D721Med (cell line): Measurements from ENCODE around the gene PSTK.

ENCODE experiments used
- DNase-seq: peaks from one replicate; pipeline ENCODE4 v3.0.0; 2011; ENCODE audit warnings: low spot score; ENCODE audit not compliant: insufficient read length
- FAIRE-seq: peaks from 2 replicates; lab custom pipeline; 2011; peaks lifted over from hg19 to GRCh38; lab: Jason Lieb, UNC
- CTCF ChIP-seq: IDR thresholded peaks from 2 replicates; pipeline ENCODE4 v1.5.1; 2012; ENCODE audit warnings: mild to moderate bottlenecking, control low read depth; ENCODE audit not compliant: insufficient read depth; ENCODE audit errors: missing control alignments

Gene PSTK

GRCh38 chr10:122954731-122955050 is 25.5 kb upstream of the PSTK start:
- DNase-seq (no peak), FAIRE-seq (no peak)
- no peak for TF ChIP-seq CTCF

GRCh38 chr10:122955892-122956291 is 24.3 kb upstream of the PSTK start:
- FAIRE-seq (no peak), DNase-seq (no peak)
- no peak for TF ChIP-seq CTCF

- FAIRE-seq = no peak
- no peak for TF ChIP-seq CTCF
- DNase-seq = no peak
These were observed 22.7 kb upstream of the PSTK start for GRCh38 chr10:122957474-122957873.

GRCh38 chr10:122962405-122962804 is 17.8 kb upstream of the PSTK start:
- TF ChIP-seq CTCF = no peak

GRCh38 chr10:122966879-122967278 is 13.3 kb upstream of the PSTK start:
- no peak for FAIRE-seq
- no peak for TF ChIP-seq CTCF

More at GRCh38 chr10:122962405-122962804, 17.8 kb upstream of the PSTK start:
- no peak for FAIRE-seq
- DNase-seq = no peak

GRCh38 chr10:122968698-122969097 is 11.5 kb upstream of the PSTK start:
- FAIRE-seq (no peak), DNase-seq (no peak)
- no peak for TF ChIP-seq CTCF

More at GRCh38 chr10:122966879-122967278, 13.3 kb upstream of the PSTK start:
- no peak for DNase-seq

- no peak for DNase-seq
These were observed 6.2 kb upstream of the PSTK start for GRCh38 chr10:122974023-122974422.

More at GRCh38 chr10:122974023-122974422, 6.2 kb upstream of the PSTK start:
- TF ChIP-seq CTCF = no peak
- FAIRE-seq = no peak
